ENCODE measurements around the gene RAD1. TPM values are rescaled to one million over a fixed set of nuclear protein-coding genes. Genes with fewer than 3 reads are reported as not detected.
A peak's percentile ranks its signal among the peaks of the same experiment; 100 is the strongest.

Gene RAD1
- total and polyA plus RNA-seq, 2 donors: 20.0 to 40.7 TPM

- WGBS: 97% methylated on average over 1 of the region's 1 CpG
These were observed 46.5 kb downstream of the RAD1 start for GRCh38 chr5:34868791-34869190.

GRCh38 chr5:34867660-34868059 is 47.6 kb downstream of the RAD1 start:
- Histone ChIP-seq H3K36me3 (ENCODE audit: insufficient read depth) (no peaks in the 10 kb centered on the region), H3K27ac (ENCODE audit: low read depth) (no peak overlapping the region), H3K4me1 (ENCODE audit: insufficient read depth) (no peaks in the 10 kb centered on the region), H3K4me3 (ENCODE audit: low read depth, low read length) (no peak overlapping the region)
- 79% methylated on average over 3 of the region's 3 CpGs for WGBS
- DNase-seq (ENCODE audit: extremely low spot score): no peak

More at GRCh38 chr5:34868791-34869190, 46.5 kb downstream of the RAD1 start:
- H3K4me3 ChIP-seq (ENCODE audit: low read depth, low read length): no peak overlapping the region
- no peak for DNase-seq (ENCODE audit: extremely low spot score)
- no peaks in the 10 kb centered on the region for H3K4me1 ChIP-seq (ENCODE audit: insufficient read depth)
- H3K36me3 ChIP-seq (ENCODE audit: insufficient read depth): no peaks in the 10 kb centered on the region
- H3K27ac ChIP-seq (ENCODE audit: low read depth): no peak overlapping the region

GRCh38 chr5:34866989-34867471 is 48.3 kb downstream of the RAD1 start:
- H3K27ac ChIP-seq (ENCODE audit: low read depth): no peak overlapping the region
- DNase-seq (ENCODE audit: extremely low spot score): no peak
- H3K4me1 ChIP-seq (ENCODE audit: insufficient read depth): no peaks in the 10 kb centered on the region
- 78% methylated on average over 3 of the region's 3 CpGs for WGBS
- no peaks in the 10 kb centered on the region for H3K36me3 ChIP-seq (ENCODE audit: insufficient read depth)
- H3K4me3 ChIP-seq (ENCODE audit: low read depth, low read length): no peak overlapping the region

GRCh38 chr5:34865091-34865490 is 50.2 kb downstream of the RAD1 start:
- DNase-seq (ENCODE audit: extremely low spot score): peak; percentile 18
- 83% methylated on average over 2 of the region's 2 CpGs for WGBS

GRCh38 chr5:34863946-34864345 is 51.4 kb downstream of the RAD1 start:
- Histone ChIP-seq H3K36me3 (ENCODE audit: insufficient read depth) (no peaks in the 10 kb centered on the region), H3K4me1 (ENCODE audit: insufficient read depth) (no peaks in the 10 kb centered on the region), H3K4me3 (ENCODE audit: low read depth, low read length) (no peak overlapping the region), H3K27ac (ENCODE audit: low read depth) (no peak overlapping the region)
- WGBS: 60% methylated on average over 3 of the region's 3 CpGs
- DNase-seq (ENCODE audit: extremely low spot score): no peak

More at GRCh38 chr5:34865091-34865490, 50.2 kb downstream of the RAD1 start:
- H3K27ac ChIP-seq (ENCODE audit: low read depth): no peak overlapping the region
- H3K4me3 ChIP-seq (ENCODE audit: low read depth, low read length): no peak overlapping the region
- H3K36me3 ChIP-seq (ENCODE audit: insufficient read depth): no peaks in the 10 kb centered on the region
- no peaks in the 10 kb centered on the region for H3K4me1 ChIP-seq (ENCODE audit: insufficient read depth)

GRCh38 chr5:34859253-34859652 is 56.1 kb downstream of the RAD1 start:
- Histone ChIP-seq H3K27ac (ENCODE audit: low read depth) (no peak overlapping the region), H3K36me3 (ENCODE audit: insufficient read depth) (no peaks in the 10 kb centered on the region)
- WGBS: 65% methylated on average over 5 of the region's 5 CpGs

GRCh38 chr5:34858790-34859189 is 56.5 kb downstream of the RAD1 start:
- Histone ChIP-seq H3K36me3 (ENCODE audit: insufficient read depth) (no peaks in the 10 kb centered on the region), H3K4me3 (ENCODE audit: low read depth, low read length) (no peak overlapping the region), H3K4me1 (ENCODE audit: insufficient read depth) (no peaks in the 10 kb centered on the region), H3K27ac (ENCODE audit: low read depth) (no peak overlapping the region)
- 58% methylated on average over 2 of the region's 2 CpGs for WGBS
- DNase-seq (ENCODE audit: extremely low spot score): no peak

More at GRCh38 chr5:34859253-34859652, 56.1 kb downstream of the RAD1 start:
- DNase-seq (ENCODE audit: extremely low spot score): no peak
- Histone ChIP-seq H3K4me3 (ENCODE audit: low read depth, low read length) (no peak overlapping the region), H3K4me1 (ENCODE audit: insufficient read depth) (no peaks in the 10 kb centered on the region)

DNA sequence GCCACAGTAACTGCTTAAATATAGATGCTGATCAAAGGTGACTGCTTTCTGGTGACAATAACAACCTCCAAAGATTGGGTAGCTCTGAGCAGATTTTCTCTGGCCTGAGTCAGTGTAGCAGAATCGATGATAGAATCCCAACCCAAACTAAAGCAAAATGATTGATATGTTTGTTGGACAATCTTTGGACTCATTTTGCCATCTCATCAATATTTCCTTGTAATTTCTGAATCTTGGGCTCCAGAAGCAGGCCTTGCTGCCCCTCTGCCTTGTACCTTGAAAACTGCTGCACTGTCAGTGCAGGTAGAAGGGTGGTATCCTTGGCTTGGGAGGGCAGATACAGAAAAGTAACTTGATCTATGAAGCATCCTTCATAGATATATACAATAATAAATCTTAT is 57.4 kb downstream of the RAD1 start:
- no peak for DNase-seq (ENCODE audit: extremely low spot score)
- 96% methylated on average over 1 of the region's 1 CpG for WGBS
- no peaks in the 10 kb centered on the region for H3K4me1 ChIP-seq (ENCODE audit: insufficient read depth)
- no peaks in the 10 kb centered on the region for H3K36me3 ChIP-seq (ENCODE audit: insufficient read depth)
- no peak overlapping the region for H3K27ac ChIP-seq (ENCODE audit: low read depth)
- H3K4me3 ChIP-seq (ENCODE audit: low read depth, low read length): no peak overlapping the region

GRCh38 chr5:34857161-34857560 is 58.1 kb downstream of the RAD1 start:
- 84% methylated on average over 3 of the region's 3 CpGs for WGBS
- DNase-seq (ENCODE audit: extremely low spot score): no peak
- no peaks in the 10 kb centered on the region for H3K4me1 ChIP-seq (ENCODE audit: insufficient read depth)
- no peak overlapping the region for H3K27ac ChIP-seq (ENCODE audit: low read depth)
- no peaks in the 10 kb centered on the region for H3K36me3 ChIP-seq (ENCODE audit: insufficient read depth)
- H3K4me3 ChIP-seq (ENCODE audit: low read depth, low read length): no peak overlapping the region

Other genes with a start within 250 kb of the RAD1 start
- 1.3 TPM for gene TTC23L, start 76.3 kb downstream of the RAD1 start, total RNA-seq
- 0.37 TPM for gene TTC23L, start 76.3 kb downstream of the RAD1 start, polyA plus RNA-seq
- gene BRIX1, start 207 bp upstream of the RAD1 start, total RNA-seq: 36.7 TPM
- 19.3 TPM for gene BRIX1, start 207 bp upstream of the RAD1 start, polyA plus RNA-seq
- gene DNAJC21, start 14.1 kb upstream of the RAD1 start, total RNA-seq: 48.9 TPM
- 38.1 TPM for gene DNAJC21, start 14.1 kb upstream of the RAD1 start, polyA plus RNA-seq
- not detected for gene AGXT2, start 132.4 kb upstream of the RAD1 start, total RNA-seq
- gene AGXT2, start 132.4 kb upstream of the RAD1 start, polyA plus RNA-seq: 0.05 TPM